HEK293 (cell line): Measurements from ENCODE around the gene CNN1.

ENCODE experiments used
- CTCF ChIP-seq: fragments of 450-650 bp; formaldehyde crosslinking; IDR thresholded peaks from 2 replicates; pipeline ENCODE4 v1.5.1; 2016; ENCODE audit warnings: missing biosample characterization, missing genetic modification characterization
- ZNF174 ChIP-seq: fragments of 450-650 bp; formaldehyde crosslinking; IDR thresholded peaks from 2 replicates; pipeline ENCODE4 v1.5.0; 2017; ENCODE audit warnings: missing biosample characterization, mild to moderate bottlenecking, missing genetic modification characterization
- ZNF18 ChIP-seq: fragments of 450-650 bp; formaldehyde crosslinking; IDR thresholded peaks from 2 replicates; pipeline ENCODE4 v1.5.1; 2016; ENCODE audit warnings: missing biosample characterization, missing genetic modification characterization
- ZNF274 ChIP-seq, 2 experiments: fragments of 200-500 bp in 1 of 2; fragments of 450-650 bp in 1 of 2; sonication (Bioruptor generic) in 1 of 2; formaldehyde crosslinking in 1 of 2; IDR thresholded peaks; 2 replicates each; pipeline versions ENCODE4 v1.5.1 to v1.6.1; 2014 to 2016; ENCODE audit warnings: borderline replicate concordance in 1 of 2, inconsistent platforms in 1 of 2, low read length in 1 of 2, missing biosample characterization in 1 of 2, missing genetic modification characterization in 1 of 2

DNA sequence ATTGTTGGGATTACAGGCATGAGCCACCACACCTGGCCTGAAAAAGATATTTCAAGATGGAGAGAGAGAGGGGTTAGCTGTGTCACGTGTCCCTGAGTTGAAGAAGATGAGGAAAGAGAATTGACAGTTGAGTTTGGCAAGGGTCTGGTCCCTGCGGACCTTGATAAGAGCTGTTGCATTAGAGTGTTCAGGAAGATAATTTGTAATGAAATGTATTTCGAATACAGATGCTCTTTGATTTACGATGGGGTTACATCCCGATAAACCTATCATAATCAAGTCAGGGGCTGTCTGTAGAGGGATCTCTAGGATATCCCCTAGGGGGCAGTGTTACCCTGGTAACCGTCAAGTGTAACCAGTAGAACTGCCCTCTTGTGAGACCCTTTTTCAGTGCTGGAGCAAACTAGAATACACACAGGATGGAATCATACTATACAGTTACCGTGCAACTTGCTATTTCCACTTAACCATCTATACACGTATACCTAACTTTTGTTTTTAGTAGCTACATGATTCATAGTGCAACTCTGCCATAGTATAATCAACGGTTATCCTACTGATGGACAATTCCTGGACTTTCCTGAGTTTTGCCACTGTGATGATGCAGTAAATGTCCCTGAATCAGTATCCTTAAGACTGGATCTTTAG, 21.9 kb downstream of the CNN1 start:
- TF ChIP-seq CTCF (tag by site-specific recombination) (peak; percentile 58; the same call in 1 of the 2 replicates), ZNF174 (tag by site-specific recombination) (no peak), ZNF18 (tag by site-specific recombination) (no peak), ZNF274 (IDR thresholded peaks at IDR 0.05; ENCODE audit: low read length) (no peak), ZNF274 (tag by site-specific recombination; IDR thresholded peaks at IDR 0.05; ENCODE audit: borderline replicate concordance) (no peak)
